Measurements from ENCODE around the gene PAPPA.

The PAPPA gene

GRCh38 chr9:116223926-116224325 is 70.3 kb downstream of the PAPPA start:
- Histone ChIP-seq H3K4me1 (no peaks in the 10 kb centered on the region), H3K9me3 (no peaks in the 10 kb centered on the region), H3K36me3 (no peaks in the 10 kb centered on the region), H3K9ac (no peak overlapping the region), H3K4me2 (no peak overlapping the region), H4K20me1 (no peaks in the 10 kb centered on the region), H3K27me3 (no peaks in the 10 kb centered on the region), H3K27ac (no peak overlapping the region), H3K4me3 (no peak overlapping the region)
- TF ChIP-seq Cebpa-rat (IDR thresholded peaks at IDR 0.05) = no peak

DNA sequence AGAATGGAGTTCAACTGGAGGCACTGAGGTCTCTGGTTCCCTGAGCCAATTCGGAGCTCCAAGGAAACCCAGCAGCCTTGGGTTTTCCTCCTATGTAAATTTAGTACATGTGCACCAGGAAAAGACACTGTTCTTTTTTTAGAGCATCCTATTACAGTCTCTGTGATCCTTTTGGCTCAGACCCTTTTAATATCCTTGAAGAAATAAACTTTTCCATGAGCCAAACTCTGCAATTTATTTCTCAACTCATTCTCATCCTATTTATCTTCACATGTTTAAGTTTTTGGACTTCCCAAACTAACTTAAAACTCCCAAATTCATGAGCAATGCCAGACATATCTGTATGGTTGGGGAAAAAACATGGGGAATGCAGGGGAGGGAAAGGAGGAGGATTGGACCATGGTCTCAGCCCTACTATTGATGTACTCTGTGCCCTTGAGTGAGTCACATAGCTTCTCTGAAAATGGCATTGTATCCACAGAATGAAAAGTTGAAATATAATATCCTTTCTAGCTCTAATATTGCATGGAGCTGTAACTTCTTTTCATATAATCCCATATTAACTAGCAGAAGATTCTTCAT is 76.6 kb downstream of the PAPPA start:
- Histone ChIP-seq H3K4me2 (no peak overlapping the region), H3K9ac (no peak overlapping the region), H3K36me3 (no peaks in the 10 kb centered on the region), H4K20me1 (no peaks in the 10 kb centered on the region), H3K9me3 (no peaks in the 10 kb centered on the region), H3K27me3 (no peaks in the 10 kb centered on the region), H3K4me3 (no peak overlapping the region), H3K4me1 (no peaks in the 10 kb centered on the region), H3K27ac (no peak overlapping the region)
- no peak for TF ChIP-seq Cebpa-rat (IDR thresholded peaks at IDR 0.05)

DNA sequence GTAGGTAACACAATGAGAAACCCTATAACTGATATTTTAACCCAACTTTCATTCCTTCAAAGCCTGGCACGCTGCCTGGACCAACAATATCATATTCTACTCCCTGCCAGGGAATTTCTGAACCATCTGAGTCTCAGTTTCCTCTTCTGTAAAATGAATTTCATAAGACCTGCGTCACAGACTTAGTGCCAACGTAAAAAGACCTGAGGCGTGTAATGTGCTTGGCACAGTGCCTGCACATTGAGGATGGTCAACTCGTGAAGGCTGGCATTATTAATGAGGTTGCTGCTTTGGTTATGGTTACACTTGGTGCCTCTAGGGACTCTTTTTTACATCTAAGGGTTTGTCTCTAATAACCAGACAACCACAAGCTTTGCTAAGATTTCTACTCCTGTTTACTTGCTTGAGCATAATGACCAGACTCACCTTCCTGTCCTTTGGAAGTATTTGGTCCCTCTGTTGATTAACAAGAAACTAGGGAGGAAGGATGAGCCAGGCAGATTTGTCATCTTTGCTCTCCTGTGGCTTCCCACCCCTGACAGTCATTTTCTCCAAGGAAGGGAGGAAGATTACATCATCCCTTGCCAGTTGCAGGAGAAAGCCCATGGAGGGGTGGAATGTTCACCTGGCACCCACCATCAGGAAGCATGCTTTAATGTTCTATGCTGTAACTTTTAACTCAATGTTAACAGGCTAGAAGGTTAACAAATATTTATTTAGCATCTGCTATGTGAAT is 79.0 kb downstream of the PAPPA start:
- Histone ChIP-seq H3K9me3 (no peaks in the 10 kb centered on the region), H3K27me3 (no peaks in the 10 kb centered on the region), H3K36me3 (no peaks in the 10 kb centered on the region), H3K4me2 (no peak overlapping the region), H3K4me1 (no peaks in the 10 kb centered on the region), H3K4me3 (no peak overlapping the region), H3K27ac (no peak overlapping the region), H3K9ac (no peak overlapping the region), H4K20me1 (no peaks in the 10 kb centered on the region)
- TF ChIP-seq Cebpa-rat (IDR thresholded peaks at IDR 0.05) = no peak

DNA sequence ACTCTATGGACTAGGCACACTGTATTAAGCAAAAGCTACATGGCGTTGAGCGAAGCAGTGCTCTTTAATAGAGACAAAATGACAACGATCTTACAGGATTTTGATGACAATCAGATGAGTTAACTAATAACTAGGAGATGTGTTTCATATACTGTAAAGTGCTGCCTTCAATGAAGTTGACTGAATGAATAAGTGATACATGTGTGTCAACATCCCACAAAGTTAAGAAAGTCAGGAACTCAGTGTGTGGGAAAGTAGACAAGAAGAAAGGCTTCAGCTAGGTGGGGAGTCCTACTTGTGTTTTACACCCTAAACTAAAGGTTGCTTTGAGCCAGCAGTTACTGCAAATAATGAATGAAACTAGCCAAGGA is 79.6 kb downstream of the PAPPA start:
- H3K9me3 ChIP-seq = no peaks in the 10 kb centered on the region
- no peak overlapping the region for H3K9ac ChIP-seq
- H3K27ac ChIP-seq = no peak overlapping the region
- H3K4me1 ChIP-seq = no peaks in the 10 kb centered on the region
- no peaks in the 10 kb centered on the region for H3K27me3 ChIP-seq
- H3K4me3 ChIP-seq = no peak overlapping the region
- TF ChIP-seq Cebpa-rat (IDR thresholded peaks at IDR 0.05) = no peak
- H3K4me2 ChIP-seq = no peak overlapping the region
- H4K20me1 ChIP-seq = no peaks in the 10 kb centered on the region
- no peaks in the 10 kb centered on the region for H3K36me3 ChIP-seq

DNA sequence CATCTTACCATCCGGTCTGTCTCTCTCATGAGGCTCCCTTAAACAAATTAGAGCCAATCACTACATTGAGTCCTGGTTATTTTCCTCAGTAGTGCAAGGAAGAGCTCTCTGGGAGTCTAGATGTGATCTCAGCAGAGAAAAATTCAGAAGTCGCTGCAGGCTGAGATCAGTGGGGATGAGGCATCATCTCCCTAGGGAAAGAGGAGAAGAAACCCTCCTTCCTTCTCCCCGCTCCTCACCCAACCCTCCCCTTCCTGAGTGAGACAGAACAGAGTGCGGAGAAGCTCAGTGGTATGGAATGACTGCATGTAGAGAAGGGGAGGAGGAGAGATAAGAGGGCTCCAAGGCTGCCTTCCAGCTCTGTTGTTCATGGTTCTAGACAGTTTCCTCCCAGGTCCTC is 80.5 kb downstream of the PAPPA start:
- Histone ChIP-seq H3K36me3 (no peaks in the 10 kb centered on the region), H3K4me2 (no peak overlapping the region), H3K4me3 (no peak overlapping the region), H3K4me1 (no peaks in the 10 kb centered on the region), H3K27me3 (no peaks in the 10 kb centered on the region), H3K9ac (no peak overlapping the region), H4K20me1 (no peaks in the 10 kb centered on the region), H3K27ac (no peak overlapping the region), H3K9me3 (no peaks in the 10 kb centered on the region)
- no peak for TF ChIP-seq Cebpa-rat (IDR thresholded peaks at IDR 0.05)

GRCh38 chr9:116236979-116237378 is 83.4 kb downstream of the PAPPA start:
- H3K4me3 ChIP-seq = no peak overlapping the region
- H3K36me3 ChIP-seq = no peaks in the 10 kb centered on the region
- no peaks in the 10 kb centered on the region for H3K9me3 ChIP-seq

GRCh38 chr9:116237456-116237855 is 83.9 kb downstream of the PAPPA start:
- no peak overlapping the region for H3K4me2 ChIP-seq
- no peak overlapping the region for H3K9ac ChIP-seq
- no peaks in the 10 kb centered on the region for H3K9me3 ChIP-seq
- no peak for TF ChIP-seq Cebpa-rat (IDR thresholded peaks at IDR 0.05)
- H3K27ac ChIP-seq = no peak overlapping the region
- H3K27me3 ChIP-seq = no peaks in the 10 kb centered on the region
- no peaks in the 10 kb centered on the region for H3K36me3 ChIP-seq
- no peak overlapping the region for H3K4me3 ChIP-seq
- no peaks in the 10 kb centered on the region for H3K4me1 ChIP-seq
- H4K20me1 ChIP-seq = no peaks in the 10 kb centered on the region

More at GRCh38 chr9:116236979-116237378, 83.4 kb downstream of the PAPPA start:
- no peaks in the 10 kb centered on the region for H3K4me1 ChIP-seq
- TF ChIP-seq Cebpa-rat (IDR thresholded peaks at IDR 0.05) = no peak
- H3K27ac ChIP-seq = no peak overlapping the region
- H4K20me1 ChIP-seq = no peaks in the 10 kb centered on the region
- no peak overlapping the region for H3K4me2 ChIP-seq
- no peak overlapping the region for H3K9ac ChIP-seq
- no peaks in the 10 kb centered on the region for H3K27me3 ChIP-seq

DNA sequence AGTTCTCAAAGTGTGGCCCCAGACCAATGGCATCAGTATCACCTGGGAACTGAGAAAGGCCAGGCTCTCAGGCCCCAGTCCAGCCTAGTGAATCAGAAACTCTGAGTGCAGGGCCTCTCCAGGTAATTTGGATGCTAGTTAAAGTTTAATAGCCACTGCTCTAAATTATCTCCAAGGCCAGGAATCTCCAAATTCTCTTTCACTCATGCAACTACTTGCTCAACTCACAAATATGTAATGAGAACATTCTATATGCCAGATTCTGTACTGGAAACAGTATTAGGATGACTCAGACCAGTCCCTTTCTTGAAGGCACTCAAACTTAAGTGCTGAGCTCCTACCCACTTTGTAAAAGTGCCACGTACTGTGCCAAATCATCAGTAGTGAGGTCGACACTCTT is 84.6 kb downstream of the PAPPA start:
- Histone ChIP-seq H3K9ac (no peak overlapping the region), H3K36me3 (no peaks in the 10 kb centered on the region), H4K20me1 (no peaks in the 10 kb centered on the region), H3K27me3 (no peaks in the 10 kb centered on the region), H3K4me2 (no peak overlapping the region), H3K27ac (no peak overlapping the region), H3K4me3 (no peak overlapping the region), H3K4me1 (no peaks in the 10 kb centered on the region), H3K9me3 (no peaks in the 10 kb centered on the region)
- no peak for TF ChIP-seq Cebpa-rat (IDR thresholded peaks at IDR 0.05)

GRCh38 chr9:116238776-116239340 is 85.3 kb downstream of the PAPPA start:
- Histone ChIP-seq H3K36me3 (no peaks in the 10 kb centered on the region), H4K20me1 (no peaks in the 10 kb centered on the region), H3K9ac (no peak overlapping the region), H3K4me3 (no peak overlapping the region), H3K9me3 (no peaks in the 10 kb centered on the region), H3K4me1 (no peaks in the 10 kb centered on the region), H3K27me3 (no peaks in the 10 kb centered on the region), H3K4me2 (no peak overlapping the region), H3K27ac (no peak overlapping the region)
- no peak for TF ChIP-seq Cebpa-rat (IDR thresholded peaks at IDR 0.05)

DNA sequence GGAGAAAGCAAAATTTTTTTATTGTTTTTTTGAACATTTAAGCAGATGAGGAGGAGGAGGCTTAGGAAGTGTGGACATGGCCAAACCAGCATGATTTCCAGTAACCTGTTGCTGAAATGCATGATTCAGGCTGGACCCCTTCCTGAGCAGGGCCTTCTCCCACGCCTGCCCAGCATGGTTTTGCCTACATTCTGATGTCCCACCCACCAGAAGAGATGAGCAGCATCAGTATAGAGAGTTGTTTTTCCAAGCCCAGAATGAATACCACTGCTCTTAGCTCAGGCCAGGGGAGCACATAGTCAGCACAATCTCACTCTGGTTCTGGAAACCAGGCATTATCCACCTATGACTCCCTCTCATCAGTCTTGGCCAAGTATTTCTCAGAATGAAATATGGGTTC is 90.1 kb downstream of the PAPPA start:
- TF ChIP-seq Cebpa-rat (IDR thresholded peaks at IDR 0.05) = no peak
- Histone ChIP-seq H3K4me3 (no peak overlapping the region), H3K9me3 (no peaks in the 10 kb centered on the region), H3K27ac (no peak overlapping the region), H3K4me1 (no peaks in the 10 kb centered on the region), H3K36me3 (no peaks in the 10 kb centered on the region), H3K4me2 (no peak overlapping the region), H4K20me1 (no peaks in the 10 kb centered on the region), H3K9ac (no peak overlapping the region), H3K27me3 (no peaks in the 10 kb centered on the region)

Data from BLaER1 (cell line).